GM21786 (cell line): ENCODE data around the gene PRPF6.

Experiments
- ATAC-seq: cut with Tn5 transposase; IDR thresholded peaks from one replicate; pipeline ENCODE4 v1.9.1; 2021; ENCODE audit not compliant: unreplicated experiment

Gene PRPF6

DNA sequence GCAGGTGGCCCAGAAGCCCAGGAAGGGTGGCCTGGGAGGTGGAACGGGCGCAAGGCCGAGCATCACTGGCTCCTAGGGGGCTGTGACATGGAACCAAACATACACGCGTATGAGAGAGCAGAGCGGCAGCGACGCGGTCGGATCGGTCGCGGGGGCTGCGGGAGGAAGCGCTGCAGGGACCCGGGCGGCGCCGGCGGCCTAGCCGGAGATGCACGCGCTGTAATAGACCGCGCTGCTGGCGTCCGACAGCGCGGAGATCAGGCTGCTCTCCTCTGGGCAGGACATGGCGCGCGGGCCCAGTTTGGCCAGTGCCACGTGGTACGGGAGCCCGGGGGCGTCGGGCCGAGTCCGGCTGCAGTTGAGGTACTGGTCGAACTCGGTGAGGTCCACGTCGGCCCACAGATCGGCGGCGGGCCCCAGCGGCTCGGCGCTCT, 67.1 kb downstream of the PRPF6 start:
- no peak for ATAC-seq

DNA sequence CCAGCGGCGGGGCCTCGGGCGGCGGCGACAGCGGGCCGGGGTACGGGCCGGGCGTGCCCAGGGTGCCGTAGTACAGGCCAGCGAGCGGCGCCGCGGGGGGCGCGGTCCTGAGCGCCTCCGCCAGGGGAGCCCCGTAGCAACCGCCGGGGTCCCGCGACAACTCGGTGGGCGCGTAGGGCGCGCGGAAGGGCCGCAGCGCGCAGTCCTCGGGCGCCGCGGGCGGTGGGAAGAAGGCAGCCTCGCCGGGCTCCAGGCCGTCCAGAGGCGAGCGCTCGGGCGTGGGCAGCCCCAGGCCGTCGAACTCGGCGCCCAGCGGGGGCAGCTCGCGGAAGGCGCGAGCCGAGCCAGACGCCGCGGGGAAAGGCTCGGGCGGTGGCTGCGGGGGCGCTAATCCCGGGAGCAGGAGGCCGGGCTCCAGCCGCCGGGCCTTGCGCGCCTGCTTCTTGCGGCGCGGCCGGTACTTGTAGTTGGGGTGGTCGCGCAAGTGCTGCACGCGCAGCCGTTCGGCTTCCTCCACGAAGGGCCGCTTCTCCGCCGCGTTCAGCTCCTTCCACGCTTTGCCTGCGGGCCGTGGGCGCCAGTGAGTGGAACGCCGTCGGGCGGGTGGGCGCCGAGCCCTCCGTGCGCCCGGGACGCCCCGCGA, 67.6 kb downstream of the PRPF6 start:
- no peak for ATAC-seq

DNA sequence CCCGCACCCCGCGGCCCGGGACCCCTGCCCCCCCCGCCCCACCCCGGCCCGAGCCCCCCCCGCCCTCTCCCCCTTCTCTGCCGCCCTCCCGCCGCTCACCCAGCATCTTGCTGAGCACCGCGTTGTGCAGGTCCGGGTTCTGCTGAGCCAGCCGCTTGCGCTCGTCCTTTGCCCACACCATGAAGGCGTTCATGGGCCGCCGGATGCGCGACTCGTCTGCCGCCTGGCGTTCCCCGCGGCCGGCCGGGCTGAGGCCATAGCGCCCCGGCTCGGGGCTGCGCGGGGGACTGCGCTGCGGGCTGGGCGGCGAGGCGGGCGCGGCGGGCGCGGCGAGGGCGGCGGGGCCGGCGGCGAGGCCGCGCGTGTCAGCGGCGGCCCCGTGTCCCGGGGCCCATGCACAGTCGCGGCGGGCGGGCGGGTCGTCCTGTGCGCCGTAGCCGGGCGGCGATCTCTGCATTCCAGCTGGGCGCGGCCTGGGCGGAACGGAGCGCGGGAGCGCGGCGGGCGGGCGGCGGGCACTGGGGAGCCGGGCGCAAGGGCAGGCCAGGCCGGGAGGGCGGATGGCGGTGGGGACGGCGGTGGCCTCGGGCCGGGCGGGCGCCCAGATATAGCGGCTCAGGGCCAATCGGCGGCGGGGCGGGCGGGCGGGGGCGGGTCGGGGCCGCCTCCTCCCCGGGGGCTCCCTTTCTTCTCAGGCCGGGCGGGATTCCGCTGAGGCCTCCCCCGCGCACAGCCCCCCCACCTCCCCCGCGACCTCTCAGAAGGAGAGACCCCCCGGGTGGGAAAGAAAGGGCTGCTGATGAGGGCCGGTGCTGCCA, 68.3 kb downstream of the PRPF6 start, which contains the start of gene SOX18:
Gene SOX18 (minus strand): TSS at position 580 of the 818 bp plus-strand sequence. CDS start 123 bp downstream, at position 457.
- no peak for ATAC-seq

DNA sequence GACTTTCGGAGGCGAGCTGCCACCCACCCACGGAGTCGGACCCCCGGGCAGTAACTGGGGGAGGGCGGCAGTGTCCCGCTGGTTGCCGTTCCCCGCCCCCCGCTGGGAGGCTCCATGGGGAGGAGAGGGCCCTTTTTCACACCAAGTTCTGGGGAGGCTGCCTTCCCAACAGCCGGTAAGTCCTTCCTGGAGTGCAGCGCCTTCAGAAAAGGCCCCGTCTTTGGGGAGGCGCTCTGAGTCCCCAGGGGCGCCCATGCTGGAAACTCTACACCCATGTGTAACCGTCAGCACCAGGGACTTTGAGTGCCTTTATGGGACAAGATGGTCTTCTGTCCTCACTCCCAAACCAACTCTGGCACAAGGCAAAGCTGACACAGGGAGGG, 68.9 kb downstream of the PRPF6 start:
- ATAC-seq = no peak

DNA sequence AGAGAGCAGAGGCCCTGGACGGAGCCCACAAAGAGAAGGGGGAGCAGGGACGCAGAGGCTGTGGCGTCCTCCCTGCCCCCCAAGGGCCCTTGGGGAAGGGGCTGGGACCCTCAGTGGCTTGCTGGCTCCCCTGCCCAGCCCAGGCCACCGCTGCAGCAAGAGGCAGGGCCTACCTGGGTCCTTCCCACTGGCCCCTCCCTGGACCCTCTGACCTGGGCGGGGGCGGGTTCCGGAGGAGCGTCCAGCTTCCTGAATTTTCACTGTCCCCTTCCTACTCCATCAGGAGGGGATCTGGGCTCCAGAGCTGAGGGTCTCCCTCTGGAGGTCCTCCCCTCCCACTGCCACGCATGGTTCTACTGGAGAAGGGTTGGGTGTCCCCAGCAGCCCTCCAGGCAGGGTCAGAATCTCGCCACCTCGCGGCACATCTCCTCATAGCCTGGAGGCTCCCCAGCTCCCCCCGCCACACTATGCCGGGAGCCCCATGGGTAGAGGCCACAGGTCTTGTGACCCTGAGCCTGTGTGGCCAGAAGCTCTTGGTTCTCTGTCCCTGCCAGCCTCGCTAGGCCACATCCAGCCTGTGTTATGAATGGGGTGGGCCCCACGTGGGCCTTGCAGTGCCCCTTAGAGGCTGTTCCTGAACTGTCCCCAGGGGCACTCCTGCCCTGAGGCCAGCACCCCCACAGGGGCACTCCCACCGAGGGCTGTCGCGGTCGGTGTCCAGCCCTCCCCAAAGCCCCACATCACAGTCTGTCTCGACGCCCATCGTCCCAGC, 69.5 kb downstream of the PRPF6 start:
- no peak for ATAC-seq

DNA sequence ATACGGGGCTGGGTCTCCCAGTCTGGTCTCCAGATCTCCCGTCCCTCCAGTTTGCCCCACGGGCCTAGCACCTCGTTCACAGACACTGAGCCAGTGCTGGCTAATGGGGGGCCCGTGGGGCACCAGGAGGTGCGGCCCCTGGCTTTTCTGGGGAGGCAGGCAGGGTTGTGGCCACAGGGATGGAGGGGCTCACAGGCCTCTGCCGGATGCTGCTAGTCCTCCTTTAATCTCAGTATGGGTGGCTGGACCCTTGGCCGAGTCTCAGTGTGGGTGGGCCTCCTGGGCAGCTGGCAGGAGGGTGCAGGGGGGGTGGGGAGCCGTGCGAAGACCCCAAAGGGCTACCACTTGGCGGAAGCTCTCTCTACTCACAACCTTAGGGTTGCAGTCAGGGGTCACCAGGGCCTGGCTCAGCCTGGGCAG, 70.1 kb downstream of the PRPF6 start:
- no peak for ATAC-seq

DNA sequence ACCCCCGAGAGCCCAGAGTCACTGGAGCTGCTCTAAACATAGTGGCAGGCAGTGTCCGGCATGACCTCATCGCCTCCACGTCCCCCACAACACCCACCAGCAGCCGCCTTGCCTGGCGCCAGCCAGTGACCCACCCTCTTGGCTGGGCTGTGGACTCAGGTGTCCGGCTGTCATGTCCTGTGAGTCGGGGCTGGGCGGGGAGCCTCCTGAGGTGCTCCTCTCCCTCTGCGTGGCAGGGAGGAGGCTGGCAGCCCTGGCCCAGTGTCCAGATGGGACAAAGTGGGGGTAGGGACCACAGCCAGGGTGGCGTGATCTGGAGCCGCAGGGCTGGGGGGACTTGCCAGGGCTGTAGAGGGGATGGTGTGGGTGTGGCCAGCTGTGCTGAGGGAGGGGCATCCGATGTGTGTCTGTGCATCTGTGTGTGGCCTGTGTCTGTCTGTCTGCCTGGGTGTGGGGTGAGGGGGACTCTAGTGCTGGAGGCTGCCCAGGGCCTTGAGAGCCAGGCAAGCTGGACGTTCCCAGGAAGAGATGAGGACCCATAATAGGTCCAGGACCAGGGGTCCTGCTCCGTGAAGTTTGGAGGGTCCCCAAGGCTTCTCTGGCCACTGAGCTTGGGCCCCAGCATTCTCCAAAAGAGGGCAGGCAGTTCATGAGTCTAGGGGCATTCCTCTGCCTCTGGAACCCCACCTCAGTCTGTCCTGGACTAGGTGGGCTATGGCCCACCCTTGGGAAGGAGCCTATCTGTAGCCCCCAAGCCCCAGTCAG, 70.8 kb downstream of the PRPF6 start:
- ATAC-seq = no peak

DNA sequence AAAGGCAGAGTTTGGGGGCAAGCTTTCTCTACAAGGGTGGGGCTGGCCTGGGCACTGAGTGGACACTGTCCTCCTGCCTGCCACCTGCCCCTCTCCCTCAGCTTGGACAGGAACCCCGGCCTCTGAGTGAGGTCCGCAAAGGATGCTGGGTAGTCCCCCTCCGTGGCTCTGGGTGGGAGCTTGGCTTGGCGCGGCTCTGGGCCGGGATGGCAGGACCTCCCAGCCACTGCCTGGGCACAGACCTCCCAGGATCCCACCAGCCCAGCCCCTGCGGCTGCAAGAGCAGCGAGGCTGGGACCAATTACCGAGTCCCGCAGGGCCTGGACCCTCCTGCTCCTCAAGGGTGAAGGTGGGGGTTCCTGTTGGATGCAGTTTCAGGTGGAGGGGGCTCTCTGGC, 71.4 kb downstream of the PRPF6 start:
- no peak for ATAC-seq

DNA sequence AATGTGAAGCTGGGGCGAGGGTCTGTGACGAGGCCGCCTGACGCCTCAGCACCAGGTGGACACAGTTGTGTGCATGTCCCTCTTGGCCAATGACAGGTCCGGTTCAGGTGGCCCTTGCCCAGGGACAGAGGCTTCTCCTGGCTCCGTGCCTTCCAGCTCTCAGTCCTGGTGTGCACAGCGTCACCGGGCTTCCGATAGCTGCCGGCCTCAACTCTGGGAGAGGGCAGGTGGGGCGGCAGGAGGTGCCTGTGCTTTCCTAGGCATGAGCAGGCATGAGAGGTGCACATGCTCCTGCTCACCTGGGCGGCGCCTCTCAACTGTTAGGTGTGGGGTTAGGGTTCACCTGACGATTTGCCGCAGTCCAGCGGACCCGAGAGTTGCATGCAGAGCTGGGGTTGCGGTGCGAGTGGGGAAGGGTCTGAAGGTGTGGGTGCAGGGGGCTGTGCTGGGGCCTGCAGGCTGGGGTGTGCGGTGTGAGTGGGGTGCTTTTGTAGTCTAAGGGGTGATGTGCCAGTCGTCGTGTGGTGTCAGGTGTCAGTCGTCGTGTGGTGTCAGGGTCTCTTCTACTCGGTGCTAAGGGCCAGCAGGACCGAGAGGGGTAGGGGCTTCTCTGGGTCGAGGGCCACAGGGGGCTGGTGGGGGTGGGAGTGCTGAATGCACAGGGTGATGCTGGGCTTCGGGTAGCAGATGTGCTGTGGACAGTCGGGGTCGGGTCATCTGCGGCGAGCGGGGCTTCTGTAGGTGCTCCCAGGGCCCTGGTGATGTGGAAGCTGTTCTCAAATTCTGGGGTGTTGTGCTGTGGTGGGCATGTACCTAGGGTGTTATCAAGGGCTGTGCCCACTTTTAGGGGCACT, 72.3 kb downstream of the PRPF6 start:
- ATAC-seq = no peak

DNA sequence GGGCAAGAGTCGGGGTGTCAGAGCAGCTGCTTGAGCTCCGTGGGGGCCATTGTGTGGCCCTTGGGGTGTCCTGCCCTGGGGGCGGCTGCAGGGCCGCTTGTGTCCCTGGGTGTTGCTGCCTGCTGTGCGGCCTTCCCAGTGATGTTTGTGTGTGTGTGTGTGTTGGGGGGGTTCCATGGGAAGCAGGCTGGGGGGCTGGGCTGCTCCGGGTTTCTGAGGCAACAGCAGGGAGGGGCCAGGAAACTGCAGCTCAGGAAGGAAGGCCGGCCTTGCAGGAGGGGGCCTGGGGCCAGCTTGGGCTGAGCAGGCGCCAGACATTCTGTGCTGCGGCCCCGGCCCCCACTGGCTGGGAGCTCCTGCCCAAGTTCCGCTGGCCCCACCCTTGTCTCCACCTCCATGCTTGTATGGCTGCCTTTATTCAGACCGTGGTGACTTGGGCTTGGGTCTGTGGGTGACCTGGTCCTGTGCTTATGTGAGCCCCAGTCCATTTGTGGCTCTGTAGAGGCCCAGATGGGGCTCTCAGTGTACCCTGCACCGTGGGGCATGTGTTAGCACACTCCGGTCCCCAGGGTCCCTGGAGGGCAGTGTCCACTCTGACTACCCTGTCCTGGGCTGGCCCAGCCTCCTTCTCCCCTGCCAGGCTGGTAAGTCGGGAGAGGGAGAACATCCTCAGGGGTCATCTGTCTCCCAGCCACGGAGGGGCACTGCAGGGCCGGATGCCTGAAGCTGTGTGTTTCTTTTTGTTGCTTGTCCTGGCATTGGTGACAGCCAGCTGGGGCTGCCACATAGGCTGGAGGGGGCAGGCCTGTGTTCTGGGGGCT, 73.1 kb downstream of the PRPF6 start:
- ATAC-seq = no peak

DNA sequence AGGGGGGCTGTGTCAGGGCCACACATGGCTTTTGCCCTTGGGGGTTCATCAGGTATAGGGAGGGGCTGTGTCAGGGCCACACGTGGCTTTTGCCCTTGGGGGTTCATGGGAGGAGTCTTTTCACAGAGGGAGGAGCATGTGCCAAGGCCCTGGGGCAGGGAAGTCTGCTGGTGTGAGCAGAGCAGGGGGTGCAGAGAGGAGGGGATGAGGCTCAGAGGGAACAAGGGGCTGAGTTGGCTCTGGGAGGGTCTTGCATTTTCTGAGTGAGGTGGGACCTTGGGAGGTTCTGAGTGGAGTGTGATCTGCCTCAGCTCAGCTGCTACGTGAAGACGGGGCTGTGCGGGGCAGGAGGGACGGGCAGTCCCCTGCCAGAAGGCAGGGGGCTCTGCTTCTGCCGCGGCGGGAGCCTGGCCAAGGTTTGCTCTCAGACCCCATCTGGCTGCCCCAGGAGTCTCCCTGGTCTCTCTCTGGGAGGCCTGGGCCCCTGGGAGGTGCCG, 74.5 kb downstream of the PRPF6 start:
- ATAC-seq = no peak

DNA sequence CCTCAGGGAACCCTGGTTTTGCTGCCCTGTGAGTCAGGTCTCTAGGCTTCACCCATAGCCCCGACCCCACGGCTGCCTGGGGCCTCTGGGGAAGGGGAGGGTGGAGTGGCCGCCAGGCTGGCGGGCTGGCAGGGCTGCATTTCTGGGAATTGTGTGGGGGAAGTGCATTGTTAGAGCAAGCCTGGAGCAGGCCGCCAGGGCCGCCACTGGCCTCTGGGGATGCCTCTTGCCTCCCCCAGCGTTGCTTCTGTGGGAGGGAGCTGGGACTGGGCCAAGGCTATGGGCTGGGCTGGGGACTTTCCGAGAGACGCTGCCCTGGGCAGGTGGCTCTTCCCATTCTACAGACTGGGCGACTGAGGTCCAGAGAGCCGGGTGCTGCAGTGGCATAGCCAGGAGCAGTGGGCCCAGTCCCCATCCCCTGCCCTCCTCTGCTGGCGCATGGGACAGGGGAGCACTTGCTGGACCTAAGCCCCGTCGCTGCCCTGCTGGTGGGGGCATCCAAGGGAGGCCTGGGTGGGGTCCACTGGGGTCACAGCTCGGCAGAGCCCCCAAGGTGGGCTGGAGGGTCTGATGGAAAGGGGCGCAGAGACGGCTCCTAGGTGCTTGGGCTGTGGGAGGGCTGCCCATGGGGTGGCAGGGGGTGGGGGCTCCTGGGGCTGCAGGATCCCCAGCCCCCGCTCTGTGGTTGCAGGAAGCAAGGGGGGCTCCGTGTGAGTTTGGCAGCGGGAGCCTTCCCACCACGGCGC, 75.1 kb downstream of the PRPF6 start:
- ATAC-seq = no peak

DNA sequence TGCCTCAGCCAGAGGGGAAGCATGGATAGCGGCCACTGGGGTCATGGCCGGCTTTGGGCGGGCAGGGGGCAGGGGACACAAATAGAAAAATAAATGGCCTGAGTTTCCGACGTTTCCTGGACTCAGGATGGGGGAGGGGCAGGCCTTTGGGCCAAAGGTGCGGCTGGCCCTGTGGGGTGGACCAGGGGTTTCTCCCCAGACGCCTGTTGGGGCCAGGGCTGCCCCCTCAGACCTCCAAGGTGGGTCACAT, 75.6 kb downstream of the PRPF6 start:
- ATAC-seq = no peak

DNA sequence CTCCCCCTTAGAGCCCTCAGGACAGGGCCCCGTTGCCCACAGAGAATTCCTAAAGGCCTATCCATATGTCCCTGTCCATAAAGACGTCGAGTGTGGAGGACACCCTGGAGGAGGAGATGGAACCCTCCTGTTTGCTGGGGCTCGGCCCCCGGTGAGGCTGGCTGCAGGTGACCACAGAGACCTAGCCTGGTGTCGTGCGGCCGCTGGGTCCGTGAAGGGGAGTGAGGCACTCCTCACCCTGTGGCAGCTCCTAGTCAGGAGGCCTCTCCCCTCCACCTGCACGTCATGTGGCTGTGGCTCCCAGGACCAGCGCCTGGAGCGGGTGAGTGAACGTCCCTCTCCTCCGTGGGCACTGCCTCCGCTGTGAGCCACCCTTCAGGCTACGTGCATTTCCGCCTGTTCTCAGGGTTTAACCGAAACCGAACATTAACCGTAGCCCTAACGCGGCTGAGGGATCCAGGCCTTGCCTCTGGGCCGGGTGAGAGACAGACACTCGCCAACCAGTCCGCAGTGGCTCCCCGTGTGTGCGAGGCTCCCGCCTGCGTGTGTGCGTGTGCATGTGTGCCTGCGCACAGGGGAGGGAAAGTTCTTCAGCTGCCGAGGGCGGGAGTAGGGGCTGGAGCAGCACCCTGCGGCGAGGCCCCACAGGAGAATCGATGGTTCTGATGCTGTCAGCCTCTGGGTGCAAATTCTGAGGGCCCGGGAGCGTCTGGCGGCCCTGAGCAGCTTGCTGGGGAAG, 76.1 kb downstream of the PRPF6 start:
- ATAC-seq = no peak

DNA sequence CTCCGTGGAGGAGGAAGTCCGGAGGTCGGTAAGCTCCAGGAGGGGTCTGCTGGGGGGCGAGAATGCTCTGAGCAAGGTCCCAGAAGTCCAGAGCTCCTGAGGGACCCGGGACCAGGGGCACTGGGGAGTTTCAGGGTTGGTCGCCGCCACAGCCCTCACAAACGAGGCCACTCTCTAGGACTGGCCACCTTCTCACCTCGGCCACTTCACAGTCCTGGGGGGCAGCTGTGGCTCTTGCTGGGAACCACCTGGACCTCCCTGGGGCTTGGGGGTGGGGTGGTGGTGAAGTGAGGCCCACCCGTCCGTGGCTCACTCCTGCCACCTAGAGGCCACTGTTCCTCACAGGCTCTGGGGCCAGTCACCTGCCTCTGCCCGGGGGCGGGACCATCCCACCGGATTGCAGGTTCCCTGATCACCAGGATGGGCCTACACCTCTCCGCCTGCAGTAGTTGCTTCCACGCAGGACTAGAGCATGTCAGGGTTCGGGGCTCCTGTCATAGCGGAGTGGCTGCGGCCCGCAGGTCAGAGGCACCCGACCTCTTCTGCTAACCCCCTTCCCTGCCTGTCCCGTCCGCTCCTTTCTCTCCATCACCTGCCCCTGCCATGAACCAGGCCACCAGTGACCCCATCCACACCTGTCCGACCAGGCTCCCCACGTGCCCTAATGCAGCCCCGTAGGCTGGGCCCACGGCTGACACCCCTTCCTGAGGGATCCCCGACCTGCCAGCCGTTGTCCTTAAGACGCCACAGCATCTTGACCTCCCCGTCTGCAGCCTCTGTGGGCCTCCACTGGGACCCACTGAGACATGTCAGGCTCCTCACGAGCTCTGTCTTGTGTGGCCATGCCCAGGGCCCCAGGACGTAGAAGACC, 76.9 kb downstream of the PRPF6 start:
- ATAC-seq = no peak

DNA sequence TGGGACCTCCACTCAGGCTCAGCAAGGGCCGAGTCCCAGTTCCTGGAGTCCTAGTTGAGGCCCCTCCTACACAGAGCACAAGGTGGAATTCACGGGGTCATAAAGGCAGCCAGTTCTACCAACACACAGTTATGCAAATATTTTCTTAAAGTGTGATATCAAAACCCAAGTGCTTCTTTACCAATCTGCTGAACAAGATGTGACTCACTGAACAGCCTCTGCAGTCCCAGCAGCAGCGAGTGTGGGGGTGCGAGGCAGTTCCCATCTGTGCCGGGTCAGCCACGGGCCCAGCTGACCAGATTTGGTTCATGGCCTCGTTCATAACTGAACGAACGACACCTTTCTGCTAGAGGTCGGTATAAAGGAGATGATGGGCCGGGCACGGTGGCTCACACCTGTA, 77.6 kb downstream of the PRPF6 start:
- no peak for ATAC-seq

DNA sequence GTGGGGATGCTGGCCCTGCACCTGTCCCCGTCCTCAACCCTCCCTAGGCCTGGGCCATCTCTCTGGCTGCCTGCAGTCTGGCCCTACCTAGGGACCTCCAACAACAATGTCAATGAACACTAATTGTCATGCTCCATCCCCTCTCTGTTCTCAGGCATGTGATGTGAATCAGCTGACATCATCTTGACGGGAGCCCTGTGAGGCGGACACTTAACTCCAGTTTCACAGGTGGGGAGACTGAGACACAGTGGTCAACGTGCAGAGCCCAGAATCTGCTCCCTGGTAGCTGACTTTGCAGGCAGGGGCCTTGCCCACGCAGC, 81.3 kb downstream of the PRPF6 start:
- no peak for ATAC-seq
